GM23338 (cell line): ENCODE data around the gene CRYZL1. TPM values are rescaled to one million over a fixed set of nuclear protein-coding genes. Genes with fewer than 3 reads are reported as not detected.

Experiments used
- ATAC-seq: fragments of 200-7000 bp; cut with Tn5 transposase; 3 replicates; pipeline ENCODE4 v1.9.1; 2020
- DNase-seq: peaks from one replicate; pipeline ENCODE4 v3.0.0-alpha.2; 2015; ENCODE audit warnings: low spot score
- H2AFZ ChIP-seq: fragments of 200-600 bp; sonication (generic); 2 replicates; pipeline ENCODE4 v1.8.0; 2016; ENCODE audit warnings: antibody characterized with exemption, mild to moderate bottlenecking, moderate library complexity
- H3F3A ChIP-seq: fragments of 200-600 bp; sonication (generic); replicated peaks from 2 replicates; pipeline ENCODE4 v1.8.0; 2017; ENCODE audit warnings: antibody characterized with exemption, mixed run types, low read depth
- H3K27ac ChIP-seq: fragments of 200-600 bp; sonication (generic); 2 replicates; pipeline ENCODE4 v1.6.1; 2016; ENCODE audit warnings: low read depth
- H3K27me3 ChIP-seq: fragments of 200-600 bp; sonication (generic); 2 replicates; pipeline ENCODE4 v1.8.0; 2016; ENCODE audit warnings: mild to moderate bottlenecking, mixed run types, moderate library complexity; ENCODE audit not compliant: insufficient read depth
- H3K36me3 ChIP-seq: fragments of 200-600 bp; sonication (generic); 2 replicates; pipeline ENCODE4 v1.8.0; 2016; ENCODE audit warnings: mild to moderate bottlenecking; ENCODE audit not compliant: insufficient read depth
- H3K4me1 ChIP-seq: fragments of 200-600 bp; sonication (generic); 2 replicates; pipeline ENCODE4 v1.8.0; 2016; ENCODE audit warnings: mild to moderate bottlenecking, moderate library complexity; ENCODE audit not compliant: insufficient read depth
- H3K4me2 ChIP-seq: fragments of 200-600 bp; sonication (generic); 2 replicates; pipeline ENCODE4 v1.7.1; 2017; ENCODE audit warnings: mixed run types
- H3K4me3 ChIP-seq: fragments of 200-600 bp; sonication (generic); 2 replicates; pipeline ENCODE4 v1.6.1; 2016; ENCODE audit warnings: mixed run types
- H3K79me2 ChIP-seq: fragments of 200-600 bp; sonication (generic); replicated peaks from 2 replicates; pipeline ENCODE4 v1.8.0; 2017; ENCODE audit warnings: mild to moderate bottlenecking; ENCODE audit not compliant: insufficient read depth
- H3K9me2 ChIP-seq: fragments of 200-600 bp; sonication (generic); 2 replicates; pipeline ENCODE4 v1.8.0; 2017; ENCODE audit not compliant: insufficient read depth
- H4K20me1 ChIP-seq: fragments of 200-600 bp; sonication (generic); replicated peaks from 2 replicates; pipeline ENCODE4 v1.8.0; 2017; ENCODE audit warnings: mild to moderate bottlenecking; ENCODE audit not compliant: insufficient read depth
- H3K27ac Mint-ChIP-seq: 2 replicates; pipeline ENCODE4 v1.8.0; 2020; ENCODE audit warnings: inconsistent platforms, mild to moderate bottlenecking, moderate library complexity, mixed read lengths
- H3K27me3 Mint-ChIP-seq: 3 replicates; pipeline ENCODE4 v1.8.0; 2022; ENCODE audit warnings: low read depth, mild to moderate bottlenecking, moderate library complexity, mixed read lengths, inconsistent platforms; ENCODE audit not compliant: insufficient read depth, poor library complexity
- H3K36me3 Mint-ChIP-seq: 3 replicates; pipeline ENCODE4 v1.8.0; 2021; ENCODE audit warnings: low read depth, mild to moderate bottlenecking, inconsistent platforms, moderate library complexity, mixed read lengths
- H3K4me1 Mint-ChIP-seq: 3 replicates; pipeline ENCODE4 v1.8.0; 2020; ENCODE audit warnings: mild to moderate bottlenecking, inconsistent platforms, mixed read lengths
- H3K4me3 Mint-ChIP-seq: 3 replicates; pipeline ENCODE4 v1.8.0; 2021; ENCODE audit warnings: moderate library complexity, mild to moderate bottlenecking, inconsistent platforms, mixed read lengths
- H3K9me3 Mint-ChIP-seq: 3 replicates; pipeline ENCODE4 v1.8.0; 2020; ENCODE audit warnings: moderate library complexity, mild to moderate bottlenecking, inconsistent platforms, mixed read lengths
- CREB1 ChIP-seq: fragments of 250-450 bp; sonication (Bioruptor Pico); IDR thresholded peaks from 2 replicates; pipeline ENCODE4 v1.5.0; 2020; ENCODE audit warnings: low read depth, mild to moderate bottlenecking, moderate library complexity
- EZH2 ChIP-seq: fragments of 200-600 bp; sonication (generic); IDR thresholded peaks from one replicate; pipeline ENCODE4 v1.8.0; 2017; ENCODE audit warnings: antibody characterized with exemption, mild to moderate bottlenecking, low read depth; ENCODE audit not compliant: unreplicated experiment
- EZH2phosphoT487 ChIP-seq: fragments of 200-600 bp; sonication (generic); IDR thresholded peaks from one replicate; pipeline ENCODE4 v1.8.1; 2018; ENCODE audit warnings: antibody characterized with exemption; ENCODE audit not compliant: unreplicated experiment
- JUNB ChIP-seq: IDR thresholded peaks from one replicate; pipeline ENCODE4 v1.6.1; 2016; ENCODE audit warnings: antibody characterized with exemption; ENCODE audit not compliant: unreplicated experiment
- POLR2AphosphoS5 ChIP-seq: IDR thresholded peaks from 2 replicates; pipeline ENCODE4 v1.6.1; 2016; ENCODE audit warnings: antibody characterized with exemption, low read depth
- REST ChIP-seq: IDR thresholded peaks from one replicate; pipeline ENCODE4 v1.6.1; 2018; ENCODE audit warnings: antibody characterized with exemption; ENCODE audit not compliant: unreplicated experiment
- STAT1 ChIP-seq: IDR thresholded peaks from one replicate; pipeline ENCODE4 v1.6.1; 2016; ENCODE audit warnings: antibody characterized with exemption; ENCODE audit not compliant: unreplicated experiment
- ZNF114 ChIP-seq: fragments of 250-450 bp; sonication (Bioruptor Pico); IDR thresholded peaks from 2 replicates; pipeline ENCODE4 v1.5.0; 2020; ENCODE audit warnings: mild to moderate bottlenecking, moderate library complexity
- ZNF331 ChIP-seq: fragments of 250-450 bp; sonication (Bioruptor Pico); IDR thresholded peaks from 2 replicates; pipeline ENCODE4 v1.5.0; 2020; ENCODE audit warnings: low read depth, mild to moderate bottlenecking, moderate library complexity
- ZNF462 ChIP-seq: fragments of 250-450 bp; sonication (Bioruptor Pico); IDR thresholded peaks from 2 replicates; pipeline ENCODE4 v1.5.0; 2020; ENCODE audit warnings: mild to moderate bottlenecking, moderate library complexity
- polyA plus RNA-seq: library from polyadenylated mRNA; unstranded; fragments of >200 nt; fragmentation: Nextera tagmentation; extraction: Ambion mirVana; gene quantifications from 2 replicates; pipeline ENCODE4 v1.2.1, GENCODE V29; 2016
- total RNA-seq: library from RNA; depleted of rRNA; stranded (reverse); fragments of >200 nt; shearing (Covaris generic); gene quantifications from 2 replicates; pipeline ENCODE4 v1.2.3, GENCODE V29; 2014
- TF ChIP-seq, protein P1 (sequence below), 2 experiments: fragments of 200-600 bp in 1 of 2; sonication (generic) in 1 of 2; conservative IDR thresholded peaks; 2 replicates each; pipeline versions ENCODE4 v1.5.1 to v1.6.1; 2016 to 2017; ENCODE audit warnings: antibody characterized with exemption in 2 of 2, low read depth in 2 of 2, mild to moderate bottlenecking in 2 of 2, moderate library complexity in 1 of 2
- TF ChIP-seq, protein P2 (sequence below): IDR thresholded peaks from 2 replicates; pipeline ENCODE4 v1.6.1; 2016; ENCODE audit warnings: antibody characterized with exemption

Gene CRYZL1
- total and polyA plus RNA-seq, 2 experiments from 2014 or later: 23.8 to 40.5 TPM

GRCh38 chr21:33660406-33660805 is 18.9 kb upstream of the CRYZL1 start:
- H3F3A ChIP-seq: no peaks in the 10 kb centered on the region
- Mint-ChIP-seq H3K36me3 (peaks cover 3% of the 10 kb centered on the region; the same call in 1 of the 3 replicates), H3K9me3 (no peaks in the 10 kb centered on the region), H3K4me3 (no peak overlapping the region), H3K27ac (no peak overlapping the region), H3K27me3 (no peaks in the 10 kb centered on the region), H3K4me1 (peaks cover 31% of the 10 kb centered on the region)
- peaks cover 1% of the 10 kb centered on the region for H3K4me1 ChIP-seq
- H3K4me2 ChIP-seq: no peak overlapping the region
- no peak overlapping the region for H2AFZ ChIP-seq
- DNase-seq (no peak), ATAC-seq (no peak)
- H3K27ac ChIP-seq: no peak overlapping the region
- H3K9me2 ChIP-seq: no peaks in the 10 kb centered on the region
- peaks cover 30% of the 10 kb centered on the region for H4K20me1 ChIP-seq
- TF ChIP-seq EZH2phosphoT487: no peak
- TF ChIP-seq ZNF462 (CRISPR knock-in tag): no peak
- no peak for TF ChIP-seq STAT1
- no peak for TF ChIP-seq POLR2AphosphoS5
- TF ChIP-seq ZNF331: no peak
- TF ChIP-seq, protein P1, sequence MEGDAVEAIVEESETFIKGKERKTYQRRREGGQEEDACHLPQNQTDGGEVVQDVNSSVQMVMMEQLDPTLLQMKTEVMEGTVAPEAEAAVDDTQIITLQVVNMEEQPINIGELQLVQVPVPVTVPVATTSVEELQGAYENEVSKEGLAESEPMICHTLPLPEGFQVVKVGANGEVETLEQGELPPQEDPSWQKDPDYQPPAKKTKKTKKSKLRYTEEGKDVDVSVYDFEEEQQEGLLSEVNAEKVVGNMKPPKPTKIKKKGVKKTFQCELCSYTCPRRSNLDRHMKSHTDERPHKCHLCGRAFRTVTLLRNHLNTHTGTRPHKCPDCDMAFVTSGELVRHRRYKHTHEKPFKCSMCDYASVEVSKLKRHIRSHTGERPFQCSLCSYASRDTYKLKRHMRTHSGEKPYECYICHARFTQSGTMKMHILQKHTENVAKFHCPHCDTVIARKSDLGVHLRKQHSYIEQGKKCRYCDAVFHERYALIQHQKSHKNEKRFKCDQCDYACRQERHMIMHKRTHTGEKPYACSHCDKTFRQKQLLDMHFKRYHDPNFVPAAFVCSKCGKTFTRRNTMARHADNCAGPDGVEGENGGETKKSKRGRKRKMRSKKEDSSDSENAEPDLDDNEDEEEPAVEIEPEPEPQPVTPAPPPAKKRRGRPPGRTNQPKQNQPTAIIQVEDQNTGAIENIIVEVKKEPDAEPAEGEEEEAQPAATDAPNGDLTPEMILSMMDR (conservative IDR thresholded peaks at IDR 0.05; ENCODE audit: low read depth in 2 of 2): no peak
- TF ChIP-seq ZNF114 (CRISPR knock-in tag): no peak
- no peak for TF ChIP-seq EZH2
- no peak for TF ChIP-seq REST
- no peak for TF ChIP-seq CREB1 (CRISPR knock-in tag)
- TF ChIP-seq JUNB: no peak
- TF ChIP-seq, protein P2, sequence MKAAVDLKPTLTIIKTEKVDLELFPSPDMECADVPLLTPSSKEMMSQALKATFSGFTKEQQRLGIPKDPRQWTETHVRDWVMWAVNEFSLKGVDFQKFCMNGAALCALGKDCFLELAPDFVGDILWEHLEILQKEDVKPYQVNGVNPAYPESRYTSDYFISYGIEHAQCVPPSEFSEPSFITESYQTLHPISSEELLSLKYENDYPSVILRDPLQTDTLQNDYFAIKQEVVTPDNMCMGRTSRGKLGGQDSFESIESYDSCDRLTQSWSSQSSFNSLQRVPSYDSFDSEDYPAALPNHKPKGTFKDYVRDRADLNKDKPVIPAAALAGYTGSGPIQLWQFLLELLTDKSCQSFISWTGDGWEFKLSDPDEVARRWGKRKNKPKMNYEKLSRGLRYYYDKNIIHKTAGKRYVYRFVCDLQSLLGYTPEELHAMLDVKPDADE: no peak
- H3K36me3 ChIP-seq: no peaks in the 10 kb centered on the region
- no peak overlapping the region for H3K4me3 ChIP-seq
- H3K79me2 ChIP-seq: peaks cover 100% of the 10 kb centered on the region
- no peaks in the 10 kb centered on the region for H3K27me3 ChIP-seq
